H1 (cell line): ENCODE measurements around the gene RADIL. TPM values are rescaled to one million over a fixed set of nuclear protein-coding genes. Genes with fewer than 3 reads are reported as not detected.

Source experiments
- CTCF ChIA-PET: fragments of 300-600 bp; sonication (Branson Sonifier 250); formaldehyde crosslinking; loops from one replicate; lab custom pipeline; 2021; ENCODE audit not compliant: partially characterized antibody; lab: Charles Lee
- POLR2A ChIA-PET: fragments of 300-600 bp; sonication (Branson Sonifier 250); formaldehyde crosslinking; loops from one replicate; lab custom pipeline; 2021; ENCODE audit warnings: inconsistent platforms; ENCODE audit not compliant: partially characterized antibody; lab: Charles Lee
- DNase-seq, 2 experiments: peaks; one replicate each; pipeline versions ENCODE4 v3.0.0 to v3.0.0-alpha.2; 2010 to 2022; ENCODE audit warnings: low spot score in 2 of 2, low read depth in 1 of 2, mixed read lengths in 1 of 2
- FAIRE-seq: peaks from 2 replicates; lab custom pipeline; 2011; peaks lifted over from hg19 to GRCh38; lab: Jason Lieb, UNC
- H2AFZ ChIP-seq: 2 replicates; pipeline ENCODE4 v1.8.1; 2012; ENCODE audit warnings: low read length, inconsistent platforms
- H2AK5ac ChIP-seq: 2 replicates; pipeline ENCODE4 v1.6.1; 2013; ENCODE audit warnings: low read depth, low read length
- H2BK120ac ChIP-seq: replicated peaks from 2 replicates; pipeline ENCODE3; 2013; ENCODE audit warnings: low read depth, low read length, inconsistent platforms
- H2BK12ac ChIP-seq: 2 replicates; pipeline ENCODE4 v1.6.1; 2013; ENCODE audit warnings: low read depth, low read length
- H2BK15ac ChIP-seq: 2 replicates; pipeline ENCODE4 v1.6.1; 2013; ENCODE audit warnings: low read length
- H2BK20ac ChIP-seq: 2 replicates; pipeline ENCODE4 v1.6.1; 2013; ENCODE audit warnings: low read length
- H2BK5ac ChIP-seq: 2 replicates; pipeline ENCODE4 v1.6.1; 2013; ENCODE audit warnings: low read depth, low read length
- H3K14ac ChIP-seq: 2 replicates; pipeline ENCODE4 v1.6.1; 2013; ENCODE audit warnings: inconsistent platforms; ENCODE audit not compliant: insufficient read length
- H3K18ac ChIP-seq: 2 replicates; pipeline ENCODE4 v1.6.1; 2013; ENCODE audit warnings: low read length; ENCODE audit errors: extremely low read depth
- H3K23ac ChIP-seq: 2 replicates; pipeline ENCODE4 v1.6.1; 2013; ENCODE audit warnings: inconsistent platforms; ENCODE audit not compliant: insufficient read length
- H3K23me2 ChIP-seq: 2 replicates; pipeline ENCODE4 v1.6.1; 2013; ENCODE audit warnings: low read depth, low read length
- H3K27ac ChIP-seq: 2 replicates; pipeline ENCODE4 v1.6.1; 2011; ENCODE audit warnings: low read depth, low read length, inconsistent platforms
- H3K27me3 ChIP-seq, 4 experiments: replicated peaks in 1 of 4; 1 replicate in 1 of 4; 2 replicates in 3 of 4; pipeline versions ENCODE4 v1.6.1 to v1.8.1; 2011 to 2013; ENCODE audit warnings: low read length in 3 of 4, mild to moderate bottlenecking in 3 of 4, inconsistent platforms in 2 of 4, mixed read lengths in 2 of 4, moderate library complexity in 1 of 4; ENCODE audit not compliant: control insufficient read depth in 3 of 4, insufficient read depth in 3 of 4; ENCODE audit errors: extremely low read depth in 1 of 4
- H3K36me3 ChIP-seq, 4 experiments: 2 replicates each; pipeline versions ENCODE4 v1.6.1 to v1.8.1; 2011 to 2013; ENCODE audit warnings: mild to moderate bottlenecking in 4 of 4, low read length in 3 of 4, moderate library complexity in 2 of 4, control low read depth in 1 of 4, inconsistent platforms in 1 of 4; ENCODE audit not compliant: insufficient read depth in 4 of 4, control insufficient read depth in 2 of 4
- H3K4ac ChIP-seq: replicated peaks from 2 replicates; pipeline ENCODE3; 2013; ENCODE audit warnings: low read length, low read depth, mixed read lengths, inconsistent platforms; ENCODE audit not compliant: insufficient read length
- H3K4me1 ChIP-seq, 4 experiments: replicated peaks in 1 of 4; 1 replicate in 1 of 4; 2 replicates in 3 of 4; pipeline versions ENCODE4 v1.6.1 to v1.8.1; 2011 to 2013; ENCODE audit warnings: low read length in 3 of 4, inconsistent platforms in 2 of 4, mixed read lengths in 1 of 4; ENCODE audit not compliant: insufficient read depth in 4 of 4, control insufficient read depth in 3 of 4
- H3K4me2 ChIP-seq, 2 experiments: 2 replicates each; pipeline versions ENCODE4 v1.6.1 to v1.8.1; 2011 to 2013; ENCODE audit warnings: low read depth in 2 of 2, low read length in 2 of 2, control low read depth in 1 of 2, inconsistent platforms in 1 of 2, mild to moderate bottlenecking in 1 of 2; ENCODE audit not compliant: insufficient read depth in 1 of 2
- H3K4me3 ChIP-seq, 4 experiments: fragments of 200-600, 300-600 bp in 1 of 4; sonication (generic), shearing (Covaris generic), sonication (Bioruptor Twin) in 1 of 4; 2 replicates each; pipeline versions ENCODE4 v1.5.1 to v1.8.1; 2011 to 2016; ENCODE audit warnings: low read length in 4 of 4, low read depth in 3 of 4, control low read depth in 2 of 4, inconsistent platforms in 2 of 4, mild to moderate bottlenecking in 2 of 4, mixed read lengths in 1 of 4, moderate library complexity in 1 of 4; ENCODE audit not compliant: insufficient read depth in 2 of 4; ENCODE audit errors: extremely low read depth in 1 of 4
- H3K56ac ChIP-seq: replicated peaks from 2 replicates; pipeline ENCODE3; 2013; ENCODE audit warnings: low read depth, mild to moderate bottlenecking, mixed read lengths, low read length, inconsistent platforms; ENCODE audit not compliant: insufficient read length
- H3K79me1 ChIP-seq: 2 replicates; pipeline ENCODE4 v1.6.1; 2013; ENCODE audit warnings: low read depth, low read length, control low read depth
- H3K79me2 ChIP-seq, 2 experiments: 2 replicates each; pipeline versions ENCODE4 v1.6.1 to v1.8.1; 2012 to 2013; ENCODE audit warnings: low read length in 2 of 2, mild to moderate bottlenecking in 2 of 2, inconsistent platforms in 1 of 2; ENCODE audit not compliant: insufficient read depth in 2 of 2, control insufficient read depth in 1 of 2
- H3K9ac ChIP-seq, 4 experiments: replicated peaks in 1 of 4; 1 replicate in 1 of 4; 2 replicates in 3 of 4; pipeline versions ENCODE4 v1.6.1 to v1.8.1; 2011 to 2013; ENCODE audit warnings: low read depth in 3 of 4, low read length in 3 of 4, control low read depth in 2 of 4, mild to moderate bottlenecking in 2 of 4, moderate library complexity in 2 of 4, inconsistent platforms in 1 of 4; ENCODE audit errors: extremely low read depth in 1 of 4
- H3K9me3 ChIP-seq, 2 experiments: 2 replicates each; pipeline versions ENCODE4 v1.6.1 to v1.8.1; 2012 to 2013; ENCODE audit warnings: mild to moderate bottlenecking in 2 of 2, moderate library complexity in 2 of 2, control low read depth in 1 of 2, inconsistent platforms in 1 of 2, low read depth in 1 of 2, low read length in 1 of 2, mixed read lengths in 1 of 2; ENCODE audit not compliant: insufficient read depth in 2 of 2
- H4K20me1 ChIP-seq, 2 experiments: replicated peaks in 1 of 2; 2 replicates each; pipeline versions ENCODE3 to v1.8.1; 2011 to 2013; ENCODE audit warnings: inconsistent platforms in 2 of 2, low read length in 2 of 2, mild to moderate bottlenecking in 1 of 2; ENCODE audit not compliant: insufficient read depth in 2 of 2, control insufficient read depth in 1 of 2
- H4K5ac ChIP-seq: 2 replicates; pipeline ENCODE4 v1.6.1; 2013; ENCODE audit warnings: low read length, low read depth, mixed read lengths, inconsistent platforms; ENCODE audit not compliant: insufficient read length
- H4K8ac ChIP-seq: 2 replicates; pipeline ENCODE4 v1.8.0; 2013; ENCODE audit warnings: mild to moderate bottlenecking, moderate library complexity, low read length, inconsistent platforms; ENCODE audit not compliant: insufficient read depth; ENCODE audit errors: extremely low read depth
- H4K91ac ChIP-seq: replicated peaks from 2 replicates; pipeline ENCODE3; 2013; ENCODE audit warnings: low read length, mixed read lengths, inconsistent platforms; ENCODE audit not compliant: insufficient read length
- CTBP2 ChIP-seq: IDR thresholded peaks from 2 replicates; pipeline ENCODE4 v1.7.0; 2011; ENCODE audit warnings: borderline replicate concordance, mild to moderate bottlenecking, moderate library complexity, mixed read lengths, low read length; ENCODE audit not compliant: insufficient read depth, insufficient read length
- GABPA ChIP-seq: IDR thresholded peaks from 2 replicates; pipeline ENCODE4 v1.6.1; 2011; ENCODE audit warnings: mild to moderate bottlenecking, low read length, moderate library complexity, borderline replicate concordance; ENCODE audit not compliant: insufficient read depth
- HDAC6 ChIP-seq: IDR thresholded peaks from one replicate; pipeline ENCODE4 v1.7.1; 2012; ENCODE audit warnings: low read depth, mild to moderate bottlenecking, inconsistent platforms, low read length, moderate library complexity
- KDM1A ChIP-seq: fragments of 200-600, 300-600 bp; sonication (generic); IDR thresholded peaks from 2 replicates; pipeline ENCODE4 v1.7.1; 2016; ENCODE audit warnings: mild to moderate bottlenecking, low read length, borderline replicate concordance
- MAFK ChIP-seq: IDR thresholded peaks from 2 replicates; pipeline ENCODE4 v1.6.1; 2012; ENCODE audit warnings: low read depth, mild to moderate bottlenecking, improper control_type of control experiment, low read length
- MAX ChIP-seq: IDR thresholded peaks from 2 replicates; pipeline ENCODE4 v1.6.1; 2012; ENCODE audit warnings: inconsistent platforms
- POLR2AphosphoS5 ChIP-seq: IDR thresholded peaks from 2 replicates; pipeline ENCODE4 v1.6.1; 2011; ENCODE audit warnings: low read depth, low read length
- RAD21 ChIP-seq, 2 experiments: IDR thresholded peaks in 1 of 2; conservative IDR thresholded peaks in 1 of 2; 2 replicates each; pipeline ENCODE4 v1.6.1; 2011; ENCODE audit warnings: low read depth in 2 of 2, low read length in 2 of 2, improper control_type of control experiment in 1 of 2, inconsistent platforms in 1 of 2, mild to moderate bottlenecking in 1 of 2, moderate library complexity in 1 of 2
- SAP30 ChIP-seq: fragments of 300-600 bp; sonication (generic); IDR thresholded peaks from 2 replicates; pipeline ENCODE4 v1.7.1; 2012; ENCODE audit warnings: low read length, moderate library complexity, mild to moderate bottlenecking, inconsistent platforms; ENCODE audit not compliant: insufficient read depth, insufficient replicate concordance
- SIN3A ChIP-seq, 2 experiments: IDR thresholded peaks in 1 of 2; conservative IDR thresholded peaks in 1 of 2; 2 replicates each; pipeline ENCODE4 v1.6.1; 2011 to 2012; ENCODE audit warnings: low read length in 2 of 2, improper control_type of control experiment in 1 of 2, low read depth in 1 of 2, mild to moderate bottlenecking in 1 of 2
- WGBS, 2 experiments: shearing (Covaris generic) in 1 of 2; methylation state at CpG; one replicate each; pipeline versions ENCODE4 v1.1.6 to v1.1.7; 2013 to 2015; ENCODE audit warnings: low lambda C conversion rate in 2 of 2, mixed read lengths in 2 of 2, inconsistent platforms in 1 of 2, low coverage in 1 of 2, missing lambda C conversion rate in 1 of 2; ENCODE audit not compliant: insufficient replicate concordance in 2 of 2, insufficient coverage in 1 of 2, insufficient read length in 1 of 2; ENCODE audit errors: extremely low coverage in 1 of 2, missing lambda C conversion rate in 1 of 2; 5-methylcytosine and 5-hydroxymethylcytosine counted together
- polyA plus RNA-seq, 7 experiments: library from polyadenylated mRNA; depleted of rRNA in 3 of 7; stranded (reverse) in 5 of 7; unstranded in 2 of 7; fragments of >200 nt in 5 of 7; fragments of 200-250 nt in 2 of 7; gene quantifications; 1 replicate in 5 of 7; 2 replicates in 1 of 7; 4 replicates in 1 of 7; pipeline versions ENCODE4 v1.2.1 to v1.2.3, GENCODE V29; 2011 to 2013; ENCODE audit warnings: missing spikeins in 2 of 7, mixed read lengths in 2 of 7
- total RNA-seq: library from RNA; stranded (reverse); fragmentation: NEBNext Ultra II Directional; extraction: Animal tissue kit (Norgen Biotek cat#: 25700); gene quantifications from 2 replicates; pipeline ENCODE4 v1.2.1, GENCODE V29; 2021

RADIL gene
- total and polyA plus RNA-seq, 2 of the 8 experiments (the other 6 are each of a cell fraction or from before 2014, with no cell fraction given) = 5.0 to 5.4 TPM

- no peaks in the 10 kb centered on the region for H3K23me2 ChIP-seq
- WGBS, 2 experiments = 7% methylated on average over 5 of the region's 5 CpGs; no CpG with 5 or more reads in 1 of the 2 experiments
- H2BK20ac ChIP-seq = no peak overlapping the region
- no peaks in the 10 kb centered on the region for H3K36me3 ChIP-seq
- H3K18ac ChIP-seq = no peak overlapping the region
- no peaks in the 10 kb centered on the region for H4K20me1 ChIP-seq
- H2AFZ ChIP-seq = no peak overlapping the region
- no peak overlapping the region for H2BK12ac ChIP-seq
- H3K27ac ChIP-seq = no peak overlapping the region
- H4K5ac ChIP-seq = no peak overlapping the region
- H3K4me3 ChIP-seq = no peak overlapping the region
- no peak overlapping the region for H2AK5ac ChIP-seq
- H3K56ac ChIP-seq = no peak overlapping the region
- no peak overlapping the region for H2BK15ac ChIP-seq
- no peak overlapping the region for H4K8ac ChIP-seq
- H3K4ac ChIP-seq = no peak overlapping the region
- no peak overlapping the region for H3K4me2 ChIP-seq
- H3K23ac ChIP-seq = no peak overlapping the region
- no peak overlapping the region for H2BK5ac ChIP-seq
- TF ChIP-seq SIN3A (conservative IDR thresholded peaks at IDR 0.05 in 1 of 2, IDR thresholded peaks at IDR 0.05 in 1 of 2; ENCODE audit: low read depth in 1 of 2, low read length in 2 of 2) (no peak), MAX (no peak), RAD21 (IDR thresholded peaks at IDR 0.05 in 1 of 2, conservative IDR thresholded peaks at IDR 0.05 in 1 of 2; ENCODE audit: low read depth in 2 of 2, low read length in 2 of 2) (no peak), SAP30 (no peak), POLR2AphosphoS5 (no peak), CTBP2 (no peak), MAFK (no peak), GABPA (no peak), HDAC6 (no peak), KDM1A (no peak; the same call in 1 of the 2 replicates)
- no peak overlapping the region for H4K91ac ChIP-seq
- H3K27me3 ChIP-seq = no peaks in the 10 kb centered on the region
- POLR2A ChIA-PET = interaction anchor here (1.1 to 2.4 kb wide), 2 partner anchors 9 to 10 kb away, joined by 4 to 8 read pairs; no protein-coding TSS in a partner anchor
- DNase-seq (no peak), FAIRE-seq (no peak)
- H3K79me1 ChIP-seq = no peaks in the 10 kb centered on the region
- CTCF ChIA-PET = interaction anchor here (1.1 kb wide), 1 partner anchor 9 kb away, joined by 7 read pairs; no protein-coding TSS in a partner anchor
- H3K79me2 ChIP-seq = no peaks in the 10 kb centered on the region
- no peak overlapping the region for H3K14ac ChIP-seq
- no peaks in the 10 kb centered on the region for H3K9me3 ChIP-seq
- no peak overlapping the region for H3K9ac ChIP-seq
- H2BK120ac ChIP-seq = no peak overlapping the region
- peaks cover 0 to 7% (median 1%) of the 10 kb centered on the region in 4 experiments; a peak in 1 of 7 replicates for H3K4me1 ChIP-seq
Measured at GRCh38 chr7:4807598-4808016, 75.9 kb downstream of the RADIL start.
